Measurements from ENCODE around the gene CNTRL.

Gene CNTRL

DNA sequence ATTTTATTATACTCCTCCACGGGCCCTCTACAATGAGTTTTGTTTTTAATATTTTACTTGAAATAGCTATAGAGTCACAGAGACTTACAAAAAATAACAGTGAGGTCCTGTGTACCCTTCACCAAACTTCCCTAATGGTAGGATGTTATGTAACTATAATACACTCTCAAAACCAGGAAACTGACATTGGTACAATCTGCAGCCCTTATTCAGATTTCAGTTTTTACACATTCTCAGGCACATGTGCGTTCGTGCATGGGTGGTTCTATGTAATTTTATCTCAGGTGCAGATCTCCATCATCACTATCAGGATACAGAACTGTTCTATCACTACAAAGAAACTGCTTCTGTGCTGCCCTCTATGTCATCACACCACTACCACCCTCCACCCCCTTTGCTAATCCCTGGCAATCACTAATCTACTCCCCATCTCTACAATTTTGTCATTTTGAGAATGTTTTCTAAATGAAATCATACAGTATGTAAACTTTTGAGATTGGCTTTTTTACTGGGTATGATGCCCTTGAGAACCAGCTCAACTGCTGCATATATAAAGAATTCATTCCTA is 110.5 kb downstream of the CNTRL start:
- TF ChIP-seq, protein P1, sequence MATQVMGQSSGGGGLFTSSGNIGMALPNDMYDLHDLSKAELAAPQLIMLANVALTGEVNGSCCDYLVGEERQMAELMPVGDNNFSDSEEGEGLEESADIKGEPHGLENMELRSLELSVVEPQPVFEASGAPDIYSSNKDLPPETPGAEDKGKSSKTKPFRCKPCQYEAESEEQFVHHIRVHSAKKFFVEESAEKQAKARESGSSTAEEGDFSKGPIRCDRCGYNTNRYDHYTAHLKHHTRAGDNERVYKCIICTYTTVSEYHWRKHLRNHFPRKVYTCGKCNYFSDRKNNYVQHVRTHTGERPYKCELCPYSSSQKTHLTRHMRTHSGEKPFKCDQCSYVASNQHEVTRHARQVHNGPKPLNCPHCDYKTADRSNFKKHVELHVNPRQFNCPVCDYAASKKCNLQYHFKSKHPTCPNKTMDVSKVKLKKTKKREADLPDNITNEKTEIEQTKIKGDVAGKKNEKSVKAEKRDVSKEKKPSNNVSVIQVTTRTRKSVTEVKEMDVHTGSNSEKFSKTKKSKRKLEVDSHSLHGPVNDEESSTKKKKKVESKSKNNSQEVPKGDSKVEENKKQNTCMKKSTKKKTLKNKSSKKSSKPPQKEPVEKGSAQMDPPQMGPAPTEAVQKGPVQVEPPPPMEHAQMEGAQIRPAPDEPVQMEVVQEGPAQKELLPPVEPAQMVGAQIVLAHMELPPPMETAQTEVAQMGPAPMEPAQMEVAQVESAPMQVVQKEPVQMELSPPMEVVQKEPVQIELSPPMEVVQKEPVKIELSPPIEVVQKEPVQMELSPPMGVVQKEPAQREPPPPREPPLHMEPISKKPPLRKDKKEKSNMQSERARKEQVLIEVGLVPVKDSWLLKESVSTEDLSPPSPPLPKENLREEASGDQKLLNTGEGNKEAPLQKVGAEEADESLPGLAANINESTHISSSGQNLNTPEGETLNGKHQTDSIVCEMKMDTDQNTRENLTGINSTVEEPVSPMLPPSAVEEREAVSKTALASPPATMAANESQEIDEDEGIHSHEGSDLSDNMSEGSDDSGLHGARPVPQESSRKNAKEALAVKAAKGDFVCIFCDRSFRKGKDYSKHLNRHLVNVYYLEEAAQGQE (IDR thresholded peaks at IDR 0.05; ENCODE audit: low read depth) = no peak
- TF ChIP-seq FOXM1 (IDR thresholded peaks at IDR 0.05; ENCODE audit: borderline replicate concordance, low read depth) (no peak), EP300 (IDR thresholded peaks at IDR 0.05; ENCODE audit: borderline replicate concordance) (no peak), EGR1 (IDR thresholded peaks at IDR 0.05) (no peak), TCF12 (IDR thresholded peaks at IDR 0.05; ENCODE audit: low read depth) (no peak), NFIC (IDR thresholded peaks at IDR 0.05) (no peak), TAF1 (IDR thresholded peaks at IDR 0.05; ENCODE audit: low read depth) (no peak), YY1 (IDR thresholded peaks at IDR 0.05; ENCODE audit: low read depth) (no peak), ZBTB7A (IDR thresholded peaks at IDR 0.05; ENCODE audit: low read depth) (no peak), CEBPB (IDR thresholded peaks at IDR 0.05) (no peak), TEAD4 (IDR thresholded peaks at IDR 0.05) (no peak), RAD21 (IDR thresholded peaks at IDR 0.05; ENCODE audit: low read depth) (no peak), CREB1 (IDR thresholded peaks at IDR 0.05; ENCODE audit: low read depth) (no peak)
- TF ChIP-seq, protein P2, sequence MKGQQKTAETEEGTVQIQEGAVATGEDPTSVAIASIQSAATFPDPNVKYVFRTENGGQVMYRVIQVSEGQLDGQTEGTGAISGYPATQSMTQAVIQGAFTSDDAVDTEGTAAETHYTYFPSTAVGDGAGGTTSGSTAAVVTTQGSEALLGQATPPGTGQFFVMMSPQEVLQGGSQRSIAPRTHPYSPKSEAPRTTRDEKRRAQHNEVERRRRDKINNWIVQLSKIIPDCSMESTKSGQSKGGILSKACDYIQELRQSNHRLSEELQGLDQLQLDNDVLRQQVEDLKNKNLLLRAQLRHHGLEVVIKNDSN (IDR thresholded peaks at IDR 0.05) = no peak
- TF ChIP-seq, protein P3, sequence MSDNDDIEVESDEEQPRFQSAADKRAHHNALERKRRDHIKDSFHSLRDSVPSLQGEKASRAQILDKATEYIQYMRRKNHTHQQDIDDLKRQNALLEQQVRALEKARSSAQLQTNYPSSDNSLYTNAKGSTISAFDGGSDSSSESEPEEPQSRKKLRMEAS (IDR thresholded peaks at IDR 0.05) = no peak

DNA sequence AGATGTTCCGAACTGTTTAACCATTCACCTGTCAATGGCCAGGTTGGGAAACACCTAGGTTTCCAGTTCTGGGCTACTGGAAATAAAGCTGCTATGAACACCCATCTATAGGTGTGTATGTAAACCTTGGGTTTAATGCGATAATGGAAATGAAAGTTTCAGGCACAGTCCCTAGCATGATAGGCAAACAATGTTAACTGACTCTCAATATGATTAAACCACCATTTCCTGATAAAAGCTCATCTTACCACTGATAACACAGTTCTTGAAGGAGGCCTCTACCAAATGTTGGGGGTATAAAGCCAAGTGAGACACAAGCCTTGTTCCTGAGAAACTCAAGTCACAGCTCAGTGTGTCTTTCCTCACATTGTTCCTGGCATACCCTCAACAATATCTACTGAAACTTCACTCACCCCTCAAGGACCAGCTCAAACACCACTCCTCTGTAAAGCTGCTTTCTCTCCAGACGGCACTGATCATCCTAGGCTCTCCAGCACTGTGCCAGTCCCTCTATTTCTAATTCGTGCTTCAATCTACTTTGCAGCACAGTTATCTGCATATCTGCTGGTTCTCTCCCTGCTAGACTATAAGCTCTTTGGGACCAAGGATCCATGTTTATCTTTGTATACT is 111.1 kb downstream of the CNTRL start:
- TF ChIP-seq NFIC (IDR thresholded peaks at IDR 0.05) (no peak), FOXM1 (IDR thresholded peaks at IDR 0.05; ENCODE audit: borderline replicate concordance, low read depth) (no peak)

DNA sequence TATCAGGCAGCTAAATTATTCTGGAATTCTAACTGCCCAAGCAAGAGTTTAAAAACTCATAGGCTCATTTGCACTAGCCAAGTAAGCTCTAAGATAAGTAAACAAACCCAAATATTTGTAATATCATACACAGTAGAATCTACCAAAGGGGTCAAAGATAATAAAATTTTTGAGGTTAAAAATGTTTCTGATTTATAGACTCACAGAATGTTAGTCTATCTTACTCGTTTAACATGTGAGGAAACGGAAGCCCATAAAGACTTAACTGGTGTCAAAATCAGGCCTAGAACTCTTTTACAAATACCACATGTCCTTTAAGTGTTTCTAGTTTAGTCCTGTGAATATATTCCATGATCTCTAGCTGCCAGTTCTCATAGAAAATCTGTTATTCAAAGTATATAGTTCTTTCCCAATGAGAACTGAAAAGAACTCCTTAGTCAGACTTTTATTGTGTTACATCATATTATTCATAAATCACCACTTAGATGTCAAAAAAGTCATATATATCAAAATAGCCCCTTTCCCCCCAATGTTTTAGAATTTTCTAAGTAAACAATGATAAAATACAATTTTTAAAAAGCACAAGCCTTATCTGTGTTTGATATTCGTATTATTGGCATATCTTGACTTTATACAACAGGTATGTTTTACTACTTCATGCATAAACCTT is 113.0 kb downstream of the CNTRL start:
- TF ChIP-seq TAF1 (IDR thresholded peaks at IDR 0.05; ENCODE audit: low read depth) = no peak
- no peak for TF ChIP-seq ZBTB7A (IDR thresholded peaks at IDR 0.05; ENCODE audit: low read depth)
- no peak for TF ChIP-seq EGR1 (IDR thresholded peaks at IDR 0.05)
- TF ChIP-seq, protein P1 (IDR thresholded peaks at IDR 0.05; ENCODE audit: low read depth) = no peak
- no peak for TF ChIP-seq RAD21 (IDR thresholded peaks at IDR 0.05; ENCODE audit: low read depth)
- no peak for TF ChIP-seq FOXM1 (IDR thresholded peaks at IDR 0.05; ENCODE audit: borderline replicate concordance, low read depth)
- no peak for TF ChIP-seq NFIC (IDR thresholded peaks at IDR 0.05)
- TF ChIP-seq CREB1 (IDR thresholded peaks at IDR 0.05; ENCODE audit: low read depth) = no peak
- no peak for TF ChIP-seq EP300 (IDR thresholded peaks at IDR 0.05; ENCODE audit: borderline replicate concordance)
- TF ChIP-seq, protein P2 (IDR thresholded peaks at IDR 0.05) = no peak
- TF ChIP-seq CEBPB (IDR thresholded peaks at IDR 0.05) = no peak
- no peak for TF ChIP-seq TCF12 (IDR thresholded peaks at IDR 0.05; ENCODE audit: low read depth)
- no peak for TF ChIP-seq YY1 (IDR thresholded peaks at IDR 0.05; ENCODE audit: low read depth)
- TF ChIP-seq TEAD4 (IDR thresholded peaks at IDR 0.05) = no peak
- TF ChIP-seq, protein P3 (IDR thresholded peaks at IDR 0.05) = no peak

DNA sequence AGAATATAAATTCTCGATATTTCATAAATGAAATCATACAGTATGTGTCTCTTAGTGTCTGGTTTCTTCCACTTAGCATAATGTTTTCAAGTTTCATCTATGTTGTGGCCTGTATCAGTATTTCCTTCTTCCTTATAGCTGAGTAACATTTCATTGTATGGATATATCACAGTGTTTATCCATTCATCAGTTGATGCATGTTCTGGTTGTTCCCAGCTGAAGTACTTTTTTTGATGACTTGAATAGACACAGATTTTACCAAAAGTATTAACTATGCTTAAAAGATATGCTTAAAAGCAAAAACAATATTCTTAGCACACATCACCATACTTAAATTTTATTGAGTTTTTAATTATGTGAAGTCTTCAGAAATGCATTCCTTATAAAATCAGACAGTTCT is 114.3 kb downstream of the CNTRL start:
- no peak for TF ChIP-seq RAD21 (IDR thresholded peaks at IDR 0.05; ENCODE audit: low read depth)
- TF ChIP-seq, protein P1 (IDR thresholded peaks at IDR 0.05; ENCODE audit: low read depth) = no peak
- TF ChIP-seq, protein P2 (IDR thresholded peaks at IDR 0.05) = no peak
- TF ChIP-seq FOXM1 (IDR thresholded peaks at IDR 0.05; ENCODE audit: borderline replicate concordance, low read depth) = no peak
- TF ChIP-seq YY1 (IDR thresholded peaks at IDR 0.05; ENCODE audit: low read depth) = no peak
- no peak for TF ChIP-seq TAF1 (IDR thresholded peaks at IDR 0.05; ENCODE audit: low read depth)
- TF ChIP-seq CREB1 (IDR thresholded peaks at IDR 0.05; ENCODE audit: low read depth) = no peak
- TF ChIP-seq CEBPB (IDR thresholded peaks at IDR 0.05) = no peak
- no peak for TF ChIP-seq ZBTB7A (IDR thresholded peaks at IDR 0.05; ENCODE audit: low read depth)
- TF ChIP-seq EP300 (IDR thresholded peaks at IDR 0.05; ENCODE audit: borderline replicate concordance) = no peak
- TF ChIP-seq TCF12 (IDR thresholded peaks at IDR 0.05; ENCODE audit: low read depth) = no peak
- TF ChIP-seq, protein P3 (IDR thresholded peaks at IDR 0.05) = no peak
- no peak for TF ChIP-seq NFIC (IDR thresholded peaks at IDR 0.05)
- no peak for TF ChIP-seq EGR1 (IDR thresholded peaks at IDR 0.05)

Measured in Ishikawa (cell line).